Measurements from ENCODE around the gene CCDC91.
"Not testable (repeated sequence)": the region's sequence is repeated elsewhere in the genome, so short reads cannot be mapped to it uniquely, and the experiment has no call there.

The CCDC91 gene

GRCh38 chr12:28460420-28461130 is 270.3 kb downstream of the CCDC91 start:
- peak overlapping the region; percentile 11 for H3K4me2 ChIP-seq (ENCODE audit: low read depth, low read length, poor library complexity, severe bottlenecking)
- H3K27ac ChIP-seq (ENCODE audit: low read depth, low read length) = no peak overlapping the region
- H2AFZ ChIP-seq (ENCODE audit: low read depth, low read length, severe bottlenecking) = no peak overlapping the region
- no peaks in the 10 kb centered on the region for H3K9me2 ChIP-seq (replicated peaks; ENCODE audit: insufficient read depth, low read length)
- H3K9ac ChIP-seq (ENCODE audit: low read length) = no peak overlapping the region
- H3K36me3 ChIP-seq (ENCODE audit: low read length) = peaks cover 9% of the 10 kb centered on the region; the same call in 1 of the 2 replicates
- H3K9me3 ChIP-seq (ENCODE audit: insufficient read depth, low read length) = no peaks in the 10 kb centered on the region
- no peak overlapping the region for H3K4me3 ChIP-seq (ENCODE audit: insufficient read depth, low read length, poor library complexity, severe bottlenecking)
- no peaks in the 10 kb centered on the region for H4K20me1 ChIP-seq (ENCODE audit: low read depth, low read length)
- TF ChIP-seq CTCF (IDR thresholded peaks at IDR 0.05; ENCODE audit: insufficient read depth, low read length, poor library complexity, severe bottlenecking) (no peak), EZH2phosphoT487 (conservative IDR thresholded peaks at IDR 0.05; ENCODE audit: low read length) (no peak)
- no peaks in the 10 kb centered on the region for H3K79me2 ChIP-seq (ENCODE audit: insufficient read depth, low read length)
- H3K27me3 ChIP-seq (ENCODE audit: low read length) = no peaks in the 10 kb centered on the region
- no peaks in the 10 kb centered on the region for H3F3A ChIP-seq (ENCODE audit: insufficient read depth)

GRCh38 chr12:28463396-28463795 is 273.1 kb downstream of the CCDC91 start:
- Histone ChIP-seq H3K9me2 (replicated peaks; ENCODE audit: insufficient read depth, low read length) (no peaks in the 10 kb centered on the region), H3K36me3 (ENCODE audit: low read length) (peaks cover 9% of the 10 kb centered on the region; the same call in 1 of the 2 replicates), H3K79me2 (ENCODE audit: insufficient read depth, low read length) (no peaks in the 10 kb centered on the region), H4K20me1 (ENCODE audit: low read depth, low read length) (no peaks in the 10 kb centered on the region), H3K9me3 (ENCODE audit: insufficient read depth, low read length) (no peaks in the 10 kb centered on the region), H3K27ac (ENCODE audit: low read depth, low read length) (no peak overlapping the region), H3K4me3 (ENCODE audit: insufficient read depth, low read length, poor library complexity, severe bottlenecking) (no peak overlapping the region), H3F3A (ENCODE audit: insufficient read depth) (no peaks in the 10 kb centered on the region), H3K9ac (ENCODE audit: low read length) (no peak overlapping the region), H3K4me2 (ENCODE audit: low read depth, low read length, poor library complexity, severe bottlenecking) (no peak overlapping the region), H3K27me3 (ENCODE audit: low read length) (no peaks in the 10 kb centered on the region), H2AFZ (ENCODE audit: low read depth, low read length, severe bottlenecking) (no peak overlapping the region)
- TF ChIP-seq EZH2phosphoT487 (conservative IDR thresholded peaks at IDR 0.05; ENCODE audit: low read length) = no peak
- no peak for TF ChIP-seq CTCF (IDR thresholded peaks at IDR 0.05; ENCODE audit: insufficient read depth, low read length, poor library complexity, severe bottlenecking)

- not testable (repeated sequence) for H3K9me2 ChIP-seq (replicated peaks; ENCODE audit: insufficient read depth, low read length); H2AFZ ChIP-seq (ENCODE audit: low read depth, low read length, severe bottlenecking); H3K4me2 ChIP-seq (ENCODE audit: low read depth, low read length, poor library complexity, severe bottlenecking); H3K27ac ChIP-seq (ENCODE audit: low read depth, low read length); H3K4me3 ChIP-seq (ENCODE audit: insufficient read depth, low read length, poor library complexity, severe bottlenecking); H3K36me3 ChIP-seq (ENCODE audit: low read length); H3K9me3 ChIP-seq (ENCODE audit: insufficient read depth, low read length); H4K20me1 ChIP-seq (ENCODE audit: low read depth, low read length); H3K79me2 ChIP-seq (ENCODE audit: insufficient read depth, low read length); H3F3A ChIP-seq (ENCODE audit: insufficient read depth); H3K9ac ChIP-seq (ENCODE audit: low read length); H3K27me3 ChIP-seq (ENCODE audit: low read length)
Measured at GRCh38 chr12:28471762-28472161, 281.5 kb downstream of the CCDC91 start.

GRCh38 chr12:28476206-28476605 is 285.9 kb downstream of the CCDC91 start:
- not testable (repeated sequence) for H3K9ac ChIP-seq (ENCODE audit: low read length); H3K27ac ChIP-seq (ENCODE audit: low read depth, low read length); H3K4me2 ChIP-seq (ENCODE audit: low read depth, low read length, poor library complexity, severe bottlenecking); H3K4me3 ChIP-seq (ENCODE audit: insufficient read depth, low read length, poor library complexity, severe bottlenecking); H3K36me3 ChIP-seq (ENCODE audit: low read length); H4K20me1 ChIP-seq (ENCODE audit: low read depth, low read length); H3K79me2 ChIP-seq (ENCODE audit: insufficient read depth, low read length); H3K27me3 ChIP-seq (ENCODE audit: low read length); H3K9me3 ChIP-seq (ENCODE audit: insufficient read depth, low read length); H2AFZ ChIP-seq (ENCODE audit: low read depth, low read length, severe bottlenecking); H3F3A ChIP-seq (ENCODE audit: insufficient read depth); H3K9me2 ChIP-seq (replicated peaks; ENCODE audit: insufficient read depth, low read length)

- H3K27ac ChIP-seq (ENCODE audit: low read depth, low read length); H3K9me2 ChIP-seq (replicated peaks; ENCODE audit: insufficient read depth, low read length); H3K9me3 ChIP-seq (ENCODE audit: insufficient read depth, low read length); H3K36me3 ChIP-seq (ENCODE audit: low read length); H3K4me2 ChIP-seq (ENCODE audit: low read depth, low read length, poor library complexity, severe bottlenecking); H4K20me1 ChIP-seq (ENCODE audit: low read depth, low read length); H3K27me3 ChIP-seq (ENCODE audit: low read length); H3K79me2 ChIP-seq (ENCODE audit: insufficient read depth, low read length); H2AFZ ChIP-seq (ENCODE audit: low read depth, low read length, severe bottlenecking); H3F3A ChIP-seq (ENCODE audit: insufficient read depth); H3K9ac ChIP-seq (ENCODE audit: low read length); H3K4me3 ChIP-seq (ENCODE audit: insufficient read depth, low read length, poor library complexity, severe bottlenecking): not testable (repeated sequence)
Measured at GRCh38 chr12:28479097-28479496, 288.8 kb downstream of the CCDC91 start.

Measured in SU-DHL-6 (cell line).